IMR-90 (cell line): ENCODE measurements around the gene DUSP22. TPM values are rescaled to one million over a fixed set of nuclear protein-coding genes. Genes with fewer than 3 reads are reported as not detected.

ENCODE experiments used
- ATAC-seq: fragments of 200-7000 bp; cut with Tn5 transposase; 2 replicates; pipeline ENCODE4 v1.9.1; 2020; ENCODE audit warnings: low read depth, mild to moderate bottlenecking, moderate library complexity
- BruUV-seq: library from RNA; stranded (reverse); fragments of 400-500 nt; replicated peaks from 2 replicates; lab custom pipeline; 2021; lab: Mats Ljungman, UMichigan
- CTCF ChIA-PET: fragments of 300-600 bp; formaldehyde crosslinking; extraction: SDS; loops from one replicate; lab custom pipeline; 2021; ENCODE audit warnings: antibody characterized with exemption; lab: Yijun Ruan, JAX
- POLR2A ChIA-PET: fragments of 300-600 bp; sonication (Branson Sonifier 250); formaldehyde crosslinking; loops from one replicate; lab custom pipeline; 2022; ENCODE audit warnings: antibody characterized with exemption; ENCODE audit not compliant: unreplicated experiment; lab: Charles Lee
- DNase-seq: peaks from one replicate; pipeline ENCODE4 v3.0.0; 2013
- H2AFZ ChIP-seq: replicated peaks from 2 replicates; pipeline ENCODE3; 2013; ENCODE audit warnings: low read length, mild to moderate bottlenecking; ENCODE audit not compliant: poor library complexity
- H2AK5ac ChIP-seq: 2 replicates; pipeline ENCODE4 v1.6.1; 2013; ENCODE audit warnings: low read depth, low read length, inconsistent platforms
- H2AK9ac ChIP-seq: replicated peaks from 2 replicates; pipeline ENCODE3; 2013; ENCODE audit warnings: mild to moderate bottlenecking, low read depth, low read length, moderate library complexity; ENCODE audit not compliant: poor library complexity
- H2BK120ac ChIP-seq: 2 replicates; pipeline ENCODE4 v1.6.1; 2013; ENCODE audit warnings: low read depth, low read length, inconsistent platforms
- H2BK15ac ChIP-seq: 3 replicates; pipeline ENCODE4 v1.6.1; 2013; ENCODE audit warnings: low read depth, low read length, inconsistent platforms
- H2BK20ac ChIP-seq: 2 replicates; pipeline ENCODE4 v1.6.1; 2013; ENCODE audit warnings: low read depth, mild to moderate bottlenecking, inconsistent platforms, low read length, moderate library complexity
- H2BK5ac ChIP-seq: 2 replicates; pipeline ENCODE4 v1.6.1; 2013; ENCODE audit warnings: mild to moderate bottlenecking, low read depth, low read length, inconsistent platforms; ENCODE audit not compliant: poor library complexity, severe bottlenecking
- H3K14ac ChIP-seq: replicated peaks from 2 replicates; pipeline ENCODE4 v1.6.1; 2013; ENCODE audit warnings: low read depth, low read length, inconsistent platforms
- H3K18ac ChIP-seq: 2 replicates; pipeline ENCODE4 v1.6.1; 2013; ENCODE audit warnings: low read depth, low read length, control low read depth
- H3K23ac ChIP-seq: 2 replicates; pipeline ENCODE4 v1.6.1; 2013; ENCODE audit warnings: low read depth, low read length, inconsistent platforms
- H3K27ac ChIP-seq: 2 replicates; pipeline ENCODE4 v1.5.1; 2013; ENCODE audit warnings: mild to moderate bottlenecking, control low read depth, low read length; ENCODE audit not compliant: insufficient read depth
- H3K27me3 ChIP-seq: 2 replicates; pipeline ENCODE4 v1.6.1; 2013; ENCODE audit warnings: low read length; ENCODE audit not compliant: control insufficient read depth, insufficient read depth
- H3K36me3 ChIP-seq: 2 replicates; pipeline ENCODE4 v1.6.1; 2013; ENCODE audit warnings: low read length, mixed read lengths; ENCODE audit not compliant: control insufficient read depth, insufficient read depth
- H3K4ac ChIP-seq: 2 replicates; pipeline ENCODE4 v1.6.1; 2013; ENCODE audit warnings: low read depth, low read length, inconsistent platforms
- H3K4me1 ChIP-seq: 2 replicates; pipeline ENCODE4 v1.6.1; 2013; ENCODE audit warnings: low read length, mixed read lengths; ENCODE audit not compliant: control insufficient read depth, insufficient read depth
- H3K4me2 ChIP-seq: 2 replicates; pipeline ENCODE4 v1.6.1; 2013; ENCODE audit warnings: low read depth, mild to moderate bottlenecking, control low read depth, low read length, moderate library complexity
- H3K4me3 ChIP-seq: 2 replicates; pipeline ENCODE4 v1.5.1; 2013; ENCODE audit warnings: low read depth, mild to moderate bottlenecking, control low read depth, low read length, moderate library complexity; ENCODE audit not compliant: insufficient read depth
- H3K56ac ChIP-seq: 2 replicates; pipeline ENCODE4 v1.6.1; 2013; ENCODE audit warnings: low read length, inconsistent platforms; ENCODE audit not compliant: insufficient read depth; ENCODE audit errors: extremely low read depth
- H3K79me1 ChIP-seq, 2 experiments: 2 replicates each; pipeline ENCODE4 v1.6.1; 2013; ENCODE audit warnings: low read length in 2 of 2, inconsistent platforms in 1 of 2, low read depth in 1 of 2
- H3K9ac ChIP-seq: 2 replicates; pipeline ENCODE4 v1.6.1; 2013; ENCODE audit warnings: low read depth, low read length, control low read depth
- H3K9me1 ChIP-seq: 2 replicates; pipeline ENCODE4 v1.6.1; 2013; ENCODE audit warnings: low read length, inconsistent platforms; ENCODE audit not compliant: insufficient read depth
- H3K9me3 ChIP-seq: 2 replicates; pipeline ENCODE4 v1.6.1; 2013; ENCODE audit warnings: low read length; ENCODE audit not compliant: control insufficient read depth, insufficient read depth
- H4K20me1 ChIP-seq: 2 replicates; pipeline ENCODE4 v1.6.1; 2013; ENCODE audit warnings: low read length, inconsistent platforms; ENCODE audit not compliant: insufficient read depth
- H4K5ac ChIP-seq: 2 replicates; pipeline ENCODE4 v1.6.1; 2013; ENCODE audit warnings: mild to moderate bottlenecking, low read depth, low read length, control low read depth
- H4K8ac ChIP-seq, 2 experiments: 2 replicates each; pipeline ENCODE4 v1.6.1; 2013; ENCODE audit warnings: low read depth in 2 of 2, low read length in 2 of 2, control low read depth in 1 of 2, inconsistent platforms in 1 of 2
- H4K91ac ChIP-seq: 2 replicates; pipeline ENCODE4 v1.6.1; 2013; ENCODE audit warnings: low read depth, low read length, inconsistent platforms; ENCODE audit not compliant: insufficient read depth
- CEBPB ChIP-seq: IDR thresholded peaks from 2 replicates; pipeline ENCODE4 v1.6.1; 2012; ENCODE audit warnings: low read depth, low read length, improper control_type of control experiment
- CHD1 ChIP-seq: IDR thresholded peaks from 2 replicates; pipeline ENCODE4 v1.6.1; 2012; ENCODE audit warnings: low read depth, low read length, improper control_type of control experiment
- ELK1 ChIP-seq: fragments of 150-350 bp; IDR thresholded peaks from 2 replicates; pipeline ENCODE4 v1.6.1; 2016; ENCODE audit warnings: low read depth, mild to moderate bottlenecking, low read length, moderate library complexity, borderline replicate concordance
- FOS ChIP-seq: fragments of 150-350 bp; IDR thresholded peaks from 2 replicates; pipeline ENCODE4 v1.6.1; 2016; ENCODE audit warnings: low read depth, low read length
- MAFK ChIP-seq: IDR thresholded peaks from 2 replicates; pipeline ENCODE4 v1.6.1; 2012; ENCODE audit warnings: low read depth, low read length, improper control_type of control experiment
- MAZ ChIP-seq: IDR thresholded peaks from 2 replicates; pipeline ENCODE4 v1.6.1; 2012; ENCODE audit warnings: low read depth, mild to moderate bottlenecking, low read length, improper control_type of control experiment, moderate library complexity, borderline replicate concordance
- NFE2L2 ChIP-seq: fragments of 150-350 bp; IDR thresholded peaks from 2 replicates; pipeline ENCODE4 v1.6.1; 2016; ENCODE audit warnings: low read depth, mild to moderate bottlenecking, low read length
- POLR2A ChIP-seq: IDR thresholded peaks from 2 replicates; pipeline ENCODE4 v1.6.1; 2012; ENCODE audit warnings: mild to moderate bottlenecking, low read depth, low read length
- RAD21 ChIP-seq: IDR thresholded peaks from 2 replicates; pipeline ENCODE4 v1.6.1; 2012; ENCODE audit warnings: low read length, improper control_type of control experiment
- RCOR1 ChIP-seq: IDR thresholded peaks from 2 replicates; pipeline ENCODE4 v1.6.1; 2012; ENCODE audit warnings: mild to moderate bottlenecking, low read length, improper control_type of control experiment; ENCODE audit not compliant: insufficient replicate concordance
- RFX5 ChIP-seq: IDR thresholded peaks from 2 replicates; pipeline ENCODE4 v1.8.0; 2012; ENCODE audit warnings: low read depth, mild to moderate bottlenecking, low read length, moderate library complexity
- SMC3 ChIP-seq: fragments of 150-350 bp; IDR thresholded peaks from 2 replicates; pipeline ENCODE4 v1.6.1; 2016; ENCODE audit warnings: low read depth, mild to moderate bottlenecking, antibody characterized with exemption, low read length, moderate library complexity
- USF2 ChIP-seq: fragments of 150-350 bp; IDR thresholded peaks from 2 replicates; pipeline ENCODE4 v1.6.1; 2017; ENCODE audit warnings: mild to moderate bottlenecking, antibody characterized with exemption, low read length, low read depth
- WGBS, 2 experiments: methylation state at CpG; one replicate each; pipeline versions ENCODE4 v1.1.5 to v1.1.7; 2013; ENCODE audit warnings: missing lambda C conversion rate in 2 of 2; ENCODE audit not compliant: insufficient read length in 1 of 2; ENCODE audit errors: extremely low coverage in 2 of 2; 5-methylcytosine and 5-hydroxymethylcytosine counted together
- dilution Hi-C: fragments of 300-500 bp; cut with HindIII; formaldehyde crosslinking; loops from one replicate; pipeline ENCODE4 v1.14.3; 2018; ENCODE audit warnings: low sequenced_read_pairs; ENCODE audit not compliant: unreplicated experiment
- in situ Hi-C: fragments of 300-500 bp; cut with MboI; formaldehyde crosslinking; loops from 3 replicates; pipeline ENCODE4 v1.14.3; 2019; ENCODE audit warnings: low sequenced_read_pairs, inconsistent platforms, mixed read lengths
- intact Hi-C: fragments of 100-400 bp; cut with micrococcal nuclease; formaldehyde crosslinking; loops from 2 replicates; pipeline ENCODE4 v1.10.0; 2022
- polyA plus RNA-seq, 3 experiments: library from polyadenylated mRNA; depleted of rRNA; stranded (reverse); fragments of >200 nt; gene quantifications; 2 replicates each; pipeline ENCODE4 v1.2.3, GENCODE V29; 2012; ENCODE audit warnings: low replicate concordance in 1 of 3
- total RNA-seq: library from RNA; depleted of rRNA; stranded (reverse); fragments of >200 nt; gene quantifications from 2 replicates; pipeline ENCODE4 v1.2.3, GENCODE V29; 2012

Gene DUSP22
- total and polyA plus RNA-seq, 2 of the 4 experiments (the other 2 are of a cell fraction): 7.1 to 8.2 TPM

GRCh38 chr6:304833-305370, 12.6 kb downstream of the DUSP22 start:
- WGBS, 2 experiments: 33% methylated on average over 1 of the region's 8 CpGs; no CpG with 5 or more reads in 1 of the 2 experiments
- no peak overlapping the region for H4K91ac ChIP-seq
- no peak overlapping the region for H3K23ac ChIP-seq
- no peaks in the 10 kb centered on the region for H3K27me3 ChIP-seq
- TF ChIP-seq CHD1 (no peak), SMC3 (no peak), MAFK (no peak), ELK1 (no peak), MAZ (no peak), RAD21 (no peak), RCOR1 (no peak), USF2 (no peak), NFE2L2 (no peak), FOS (no peak), CEBPB (no peak), POLR2A (no peak), RFX5 (no peak)
- no peak overlapping the region for H3K56ac ChIP-seq
- no peaks in the 10 kb centered on the region for H3K4me1 ChIP-seq
- H2BK20ac ChIP-seq: no peak overlapping the region
- DNase-seq (no peak), ATAC-seq (no peak)
- H2AK9ac ChIP-seq: no peak overlapping the region
- no peak overlapping the region for H2BK15ac ChIP-seq
- H3K9ac ChIP-seq: no peak overlapping the region
- H4K20me1 ChIP-seq: no peaks in the 10 kb centered on the region
- H2BK5ac ChIP-seq: no peak overlapping the region
- H2BK120ac ChIP-seq: no peak overlapping the region
- no peak overlapping the region for H3K14ac ChIP-seq
- H2AK5ac ChIP-seq: no peak overlapping the region
- H3K4me3 ChIP-seq: no peak overlapping the region
- intact Hi-C loops (no loop called here), in situ Hi-C loops (no loop called here), dilution Hi-C loops (no loop called here)
- no peaks in the 10 kb centered on the region for H3K9me1 ChIP-seq
- H2AFZ ChIP-seq: no peak overlapping the region
- no peak overlapping the region for H3K18ac ChIP-seq
- BruUV-seq: no TSS peak
- H3K9me3 ChIP-seq: peaks cover 5% of the 10 kb centered on the region; the same call in 1 of the 2 replicates
- POLR2A ChIA-PET: no interaction called here
- H3K4ac ChIP-seq: no peak overlapping the region
- CTCF ChIA-PET: no interaction called here
- no peak overlapping the region for H3K27ac ChIP-seq
- no peaks in the 10 kb centered on the region for H3K36me3 ChIP-seq
- no peaks in the 10 kb centered on the region; a peak in 1 of 4 replicates for H3K79me1 ChIP-seq
- no peak overlapping the region for H3K4me2 ChIP-seq
- no peak overlapping the region for H4K8ac ChIP-seq
- H4K5ac ChIP-seq: no peak overlapping the region
